Measurements from ENCODE around the gene NEK11.
"Not testable (repeated sequence)": the region's sequence is repeated elsewhere in the genome, so short reads cannot be mapped to it uniquely, and the experiment has no call there.

NEK11 gene

GRCh38 chr3:131304890-131305289 is 278.2 kb downstream of the NEK11 start:
- DNase-seq (ENCODE audit: low read depth), result no peak

DNA sequence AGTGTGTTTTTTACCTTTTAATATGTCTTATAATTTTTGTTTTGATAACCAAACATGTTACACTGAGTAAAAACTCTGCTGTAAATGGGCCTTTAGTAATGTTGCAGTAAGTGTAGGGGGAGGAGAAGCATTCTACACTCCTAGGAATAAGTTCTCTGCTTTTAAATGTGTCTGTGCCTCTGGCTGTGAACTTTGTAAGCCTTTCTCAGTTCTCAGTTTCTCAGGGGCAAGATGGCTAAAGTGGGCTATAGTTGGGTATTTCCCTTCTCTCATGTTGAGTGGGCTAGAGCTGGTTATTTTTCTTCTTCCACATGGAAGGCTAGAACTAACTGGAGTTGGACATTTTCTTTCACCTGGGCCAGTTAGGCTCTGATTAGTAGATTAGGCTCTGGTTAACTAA is 279.6 kb downstream of the NEK11 start:
- DNase-seq (ENCODE audit: low read depth), result no peak

GRCh38 chr3:131314318-131314717 is 287.6 kb downstream of the NEK11 start:
- no peak for DNase-seq (ENCODE audit: low read depth)

GRCh38 chr3:131315162-131315561 is 288.5 kb downstream of the NEK11 start:
- DNase-seq (ENCODE audit: low read depth), result no peak

DNA sequence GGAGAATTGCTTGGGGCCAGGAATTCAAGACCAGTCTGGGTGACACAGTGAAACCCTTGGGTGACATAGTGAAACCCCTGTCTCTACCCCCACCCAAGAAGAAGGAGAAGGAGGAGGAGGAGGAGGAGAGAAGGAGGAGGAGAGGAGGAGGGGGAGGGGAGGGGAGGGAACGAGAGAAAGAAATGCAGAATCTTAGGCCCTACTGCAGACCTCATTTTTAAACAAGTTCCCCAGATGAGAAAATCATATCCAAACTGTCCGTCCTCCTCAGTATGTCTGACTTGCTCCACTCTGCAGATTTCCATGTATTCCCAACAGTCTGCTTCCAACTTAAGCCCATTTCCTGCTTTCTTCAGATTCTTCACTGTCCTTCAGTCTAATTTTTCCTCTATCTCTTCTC is 291.0 kb downstream of the NEK11 start:
- no peak for DNase-seq (ENCODE audit: low read depth)

GRCh38 chr3:131323014-131323413 is 296.3 kb downstream of the NEK11 start:
- DNase-seq (ENCODE audit: low read depth), result no peak

DNA sequence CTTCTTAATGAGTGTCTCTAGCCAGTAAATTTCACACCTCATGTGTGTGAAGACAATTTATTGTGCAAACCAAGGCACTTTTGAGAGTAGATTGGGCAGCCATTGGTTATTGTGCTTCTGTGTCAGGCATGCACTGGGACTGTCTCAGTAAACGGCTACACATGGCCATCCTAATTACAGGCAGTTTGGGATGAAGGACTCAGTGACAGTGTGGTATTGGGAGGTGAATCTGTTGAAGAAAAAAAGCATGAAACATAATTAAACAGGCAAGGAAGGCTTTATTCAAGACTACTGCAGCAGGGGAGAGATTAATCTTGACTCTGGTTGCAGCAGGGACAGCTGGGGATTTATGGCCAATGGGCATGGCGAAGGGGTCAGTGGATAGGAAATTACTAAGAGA is 297.1 kb downstream of the NEK11 start:
- no peak for DNase-seq (ENCODE audit: low read depth)

DNA sequence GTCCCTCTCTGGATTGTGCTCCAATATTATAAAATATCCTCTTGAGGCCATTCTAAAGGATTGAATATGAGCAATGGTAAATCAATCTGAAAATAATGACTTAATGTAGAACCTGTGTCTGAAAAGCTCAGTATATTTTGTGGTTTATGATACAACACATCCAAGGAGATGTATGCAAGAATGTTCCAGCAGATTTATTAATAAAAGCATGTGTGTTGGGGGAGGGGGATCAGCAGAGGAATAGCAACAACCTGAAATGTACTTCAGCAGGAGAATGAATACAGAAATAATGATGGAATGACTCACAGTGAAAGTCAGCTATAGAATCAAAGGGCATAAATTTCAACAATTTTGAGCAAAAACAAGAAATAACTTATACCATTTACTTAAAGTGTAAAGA is 298.2 kb downstream of the NEK11 start:
- DNase-seq (ENCODE audit: low read depth), result no peak

DNA sequence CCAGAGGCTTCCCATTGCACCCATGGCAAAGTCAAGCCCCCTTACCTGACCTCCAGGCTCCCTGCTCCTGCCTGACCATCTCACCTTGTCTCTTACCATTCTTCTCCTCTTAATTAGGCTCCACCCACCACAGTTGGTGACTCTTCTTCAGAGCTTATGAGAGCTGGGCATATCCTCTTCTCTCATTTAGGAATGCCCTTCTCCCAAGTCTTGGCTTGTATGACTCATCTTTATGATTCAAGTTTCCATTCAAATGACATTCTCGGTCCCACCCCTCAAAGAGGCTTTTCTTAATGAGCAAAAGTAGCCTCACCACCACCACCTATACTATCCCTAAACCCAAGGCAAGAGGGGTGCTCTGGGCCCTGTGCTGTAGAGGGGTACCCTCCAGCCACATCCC is 299.6 kb downstream of the NEK11 start:
- no peak for DNase-seq (ENCODE audit: low read depth)

DNA sequence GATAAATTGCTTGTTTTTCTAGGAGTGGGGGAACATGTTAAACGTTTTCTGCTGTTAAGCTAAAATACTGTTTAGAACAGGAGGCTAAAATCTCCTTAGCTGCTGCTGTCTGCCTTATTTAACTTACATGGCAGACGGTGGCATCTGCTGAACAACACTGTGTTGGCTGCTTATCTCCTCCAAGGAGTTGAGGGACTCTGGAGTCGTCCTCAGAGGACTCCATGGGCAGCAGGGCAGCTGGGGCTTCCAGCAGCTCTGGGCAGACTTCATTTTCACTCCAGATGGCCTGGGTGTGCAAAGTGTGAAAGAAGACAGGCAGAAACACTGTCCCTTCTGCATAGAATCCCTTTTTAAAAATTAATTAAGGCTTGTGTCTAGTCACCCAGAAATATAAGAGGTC is 302.0 kb downstream of the NEK11 start:
- DNase-seq (ENCODE audit: low read depth), result no peak

GRCh38 chr3:131329774-131330173 is 303.1 kb downstream of the NEK11 start:
- no peak for DNase-seq (ENCODE audit: low read depth)

- DNase-seq (ENCODE audit: low read depth), result not testable (repeated sequence)
These were observed 304.9 kb downstream of the NEK11 start for GRCh38 chr3:131331456-131332085.

DNA sequence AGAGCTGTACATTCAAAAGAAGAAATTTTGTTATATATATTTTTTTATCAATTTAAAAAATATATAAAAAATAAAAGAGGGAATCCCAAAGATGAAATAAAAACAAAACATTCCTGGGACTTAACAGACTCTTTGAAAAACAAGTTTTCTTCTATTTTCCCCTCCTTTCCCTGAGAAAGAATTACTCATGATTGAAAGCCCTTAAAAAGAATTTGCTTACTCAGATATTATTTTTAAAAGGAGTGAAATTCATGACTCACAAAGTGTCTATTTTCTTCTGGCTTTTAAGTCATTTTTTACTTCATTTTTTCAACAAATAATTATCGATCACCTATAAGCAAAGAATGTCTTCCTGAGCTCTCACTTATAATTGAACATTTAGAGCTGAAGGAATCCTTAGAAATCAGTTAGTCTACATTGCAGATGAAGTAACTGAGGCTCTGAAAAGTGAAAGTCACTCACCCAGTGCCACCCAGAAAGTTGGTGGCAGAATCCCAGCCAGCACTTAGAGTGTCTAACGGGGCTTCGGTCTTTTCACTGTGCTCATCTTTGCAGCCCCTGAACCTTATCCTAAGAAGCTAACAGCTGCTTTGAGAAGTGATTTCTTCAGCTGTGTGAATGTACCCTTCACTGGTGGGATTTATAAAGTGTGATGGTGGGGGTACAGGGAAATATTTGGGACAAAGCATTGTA is 312.4 kb downstream of the NEK11 start:
- no peak for DNase-seq (ENCODE audit: low read depth)

- DNase-seq (ENCODE audit: low read depth), result no peak
These were observed 315.1 kb downstream of the NEK11 start for GRCh38 chr3:131341761-131342160.

GRCh38 chr3:131348911-131349310 is 322.2 kb downstream of the NEK11 start:
- no peak for DNase-seq (ENCODE audit: low read depth)

GRCh38 chr3:131349454-131349853 is 322.8 kb downstream of the NEK11 start:
- DNase-seq (ENCODE audit: low read depth), result no peak

- DNase-seq (ENCODE audit: low read depth), result no peak
These were observed 323.3 kb downstream of the NEK11 start for GRCh38 chr3:131349946-131350347.

- no peak for DNase-seq (ENCODE audit: low read depth)
These were observed 323.8 kb downstream of the NEK11 start for GRCh38 chr3:131350506-131350905.

- DNase-seq (ENCODE audit: low read depth), result no peak
These were observed 326.6 kb downstream of the NEK11 start for GRCh38 chr3:131353016-131353877.

GRCh38 chr3:131353986-131354385 is 327.3 kb downstream of the NEK11 start:
- DNase-seq (ENCODE audit: low read depth), result no peak

GRCh38 chr3:131356006-131356595 is 329.4 kb downstream of the NEK11 start:
- no peak for DNase-seq (ENCODE audit: low read depth)

DNA sequence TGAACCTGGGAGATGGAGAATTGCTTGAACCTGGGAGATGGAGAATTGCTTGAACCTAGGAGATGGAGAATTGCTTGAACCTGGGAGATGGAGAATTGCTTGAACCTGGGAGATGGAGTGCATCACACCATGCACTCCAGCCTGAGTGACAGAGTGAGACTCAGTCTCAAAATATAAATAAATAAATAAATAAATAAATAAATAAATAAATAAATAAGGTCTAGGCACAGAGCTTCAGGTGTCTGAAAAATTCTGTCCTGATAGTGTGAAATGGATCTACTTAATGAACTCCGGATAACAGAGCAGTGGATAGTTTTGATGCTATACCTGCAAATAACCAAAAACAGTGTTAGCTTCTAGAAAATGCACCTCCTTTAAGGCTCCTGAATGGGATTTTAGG is 330.6 kb downstream of the NEK11 start:
- no peak for DNase-seq (ENCODE audit: low read depth)

Measured in T follicular helper cell (primary cell).